ENCODE results near the gene SH3PXD2A. TPM values are rescaled to one million over a fixed set of nuclear protein-coding genes. Genes with fewer than 3 reads are reported as not detected.
A peak's percentile ranks its signal among the peaks of the same experiment; 100 is the strongest.

The SH3PXD2A gene
- total RNA-seq, 1 experiment from 2014 or later, result 13.2 TPM

DNA sequence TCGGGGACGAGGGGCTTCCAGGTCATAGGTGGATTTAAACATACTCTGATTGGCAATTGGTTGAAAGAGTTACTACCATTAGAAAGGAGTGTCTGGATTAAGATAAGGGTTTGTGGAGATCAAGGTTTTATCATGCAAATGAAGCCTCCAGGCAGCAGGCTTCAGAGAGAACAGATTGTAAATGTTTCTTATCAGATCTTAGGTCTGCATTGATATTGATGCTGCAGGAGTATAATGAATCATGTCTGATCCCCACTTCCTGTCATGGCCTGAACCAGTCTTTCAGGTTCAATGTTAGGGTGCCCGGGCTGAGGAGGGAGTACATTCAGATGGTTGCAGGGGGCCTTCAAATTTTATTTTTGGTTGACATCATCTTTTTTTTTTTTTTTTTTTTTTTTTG is 51.4 kb downstream of the SH3PXD2A start:
- intact Hi-C loops (cut with micrococcal nuclease), result no loop called here
- no TSS peak for BruUV-seq (replicated peaks)
- peaks cover 6% of the 10 kb centered on the region for H3K36me3 Mint-ChIP-seq (ENCODE audit: insufficient read depth, unreplicated experiment)
- CTCF ChIA-PET, result interaction anchor here (0.9 to 1.2 kb wide), 3 partner anchors 14 to 118 kb away, joined by 3 to 5 read pairs (median 3); no protein-coding TSS in a partner anchor
- H3K4me3 Mint-ChIP-seq (ENCODE audit: unreplicated experiment), result no peak overlapping the region
- no peak for DNase-seq (ENCODE audit: unreplicated experiment)
- POLR2A ChIA-PET, result no interaction called here
- H3K4me1 Mint-ChIP-seq (ENCODE audit: insufficient read depth, unreplicated experiment), result peaks cover 8% of the 10 kb centered on the region
- no peaks in the 10 kb centered on the region for H3K27me3 Mint-ChIP-seq (ENCODE audit: insufficient read depth, unreplicated experiment)
- TF ChIP-seq, protein P1, sequence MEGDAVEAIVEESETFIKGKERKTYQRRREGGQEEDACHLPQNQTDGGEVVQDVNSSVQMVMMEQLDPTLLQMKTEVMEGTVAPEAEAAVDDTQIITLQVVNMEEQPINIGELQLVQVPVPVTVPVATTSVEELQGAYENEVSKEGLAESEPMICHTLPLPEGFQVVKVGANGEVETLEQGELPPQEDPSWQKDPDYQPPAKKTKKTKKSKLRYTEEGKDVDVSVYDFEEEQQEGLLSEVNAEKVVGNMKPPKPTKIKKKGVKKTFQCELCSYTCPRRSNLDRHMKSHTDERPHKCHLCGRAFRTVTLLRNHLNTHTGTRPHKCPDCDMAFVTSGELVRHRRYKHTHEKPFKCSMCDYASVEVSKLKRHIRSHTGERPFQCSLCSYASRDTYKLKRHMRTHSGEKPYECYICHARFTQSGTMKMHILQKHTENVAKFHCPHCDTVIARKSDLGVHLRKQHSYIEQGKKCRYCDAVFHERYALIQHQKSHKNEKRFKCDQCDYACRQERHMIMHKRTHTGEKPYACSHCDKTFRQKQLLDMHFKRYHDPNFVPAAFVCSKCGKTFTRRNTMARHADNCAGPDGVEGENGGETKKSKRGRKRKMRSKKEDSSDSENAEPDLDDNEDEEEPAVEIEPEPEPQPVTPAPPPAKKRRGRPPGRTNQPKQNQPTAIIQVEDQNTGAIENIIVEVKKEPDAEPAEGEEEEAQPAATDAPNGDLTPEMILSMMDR (IDR thresholded peaks at IDR 0.05; ENCODE audit: unreplicated experiment), result no peak
- no peaks in the 10 kb centered on the region for H3K9me3 Mint-ChIP-seq (ENCODE audit: unreplicated experiment)
- H3K27ac Mint-ChIP-seq (ENCODE audit: low read depth, unreplicated experiment), result no peak overlapping the region

DNA sequence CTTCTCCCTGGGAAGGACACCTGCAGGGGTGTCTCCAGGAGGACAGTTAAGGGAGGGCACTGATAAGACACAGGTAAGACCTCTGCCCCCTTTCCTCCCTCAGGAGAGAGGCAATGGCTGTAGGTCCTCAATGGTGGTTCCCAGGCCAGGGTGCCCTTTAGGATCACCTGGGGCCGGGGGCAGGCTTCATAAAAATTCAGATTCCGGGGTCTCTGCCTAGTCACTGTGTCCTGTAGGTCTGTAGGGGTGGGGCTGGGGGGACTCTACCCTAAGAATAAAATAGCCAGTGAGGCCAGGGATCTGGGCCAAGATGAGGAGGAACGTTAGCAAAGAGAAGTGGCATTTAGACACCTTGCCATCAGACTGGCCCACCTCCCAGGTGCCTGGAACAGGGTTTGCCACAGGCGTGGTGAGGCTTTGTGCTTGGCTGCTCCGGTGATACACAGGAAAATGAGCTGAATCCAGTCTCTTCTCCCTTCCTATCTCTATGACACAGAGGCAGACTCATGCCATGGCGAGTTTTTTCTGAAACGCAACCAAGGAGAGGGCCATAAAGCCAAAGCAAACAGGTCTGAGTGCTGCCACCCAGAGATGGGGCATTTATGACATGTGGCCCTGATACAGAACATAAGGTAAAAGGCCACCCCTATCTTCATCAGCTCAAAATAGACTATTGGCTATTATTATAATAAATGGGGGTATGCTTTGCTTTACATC is 52.6 kb downstream of the SH3PXD2A start:
- H3K27ac Mint-ChIP-seq (ENCODE audit: low read depth, unreplicated experiment), result no peak overlapping the region
- intact Hi-C loops (cut with micrococcal nuclease), result no loop called here
- no TSS peak for BruUV-seq (replicated peaks)
- H3K36me3 Mint-ChIP-seq (ENCODE audit: insufficient read depth, unreplicated experiment), result peaks cover 9% of the 10 kb centered on the region
- no peak for DNase-seq (ENCODE audit: unreplicated experiment)
- CTCF ChIA-PET, result interaction anchor here (0.9 to 1.0 kb wide), 2 partner anchors 13 to 22 kb away, joined by 3 to 5 read pairs; no protein-coding TSS in a partner anchor
- peaks cover 8% of the 10 kb centered on the region for H3K4me1 Mint-ChIP-seq (ENCODE audit: insufficient read depth, unreplicated experiment)
- no peak overlapping the region for H3K4me3 Mint-ChIP-seq (ENCODE audit: unreplicated experiment)
- no peaks in the 10 kb centered on the region for H3K9me3 Mint-ChIP-seq (ENCODE audit: unreplicated experiment)
- TF ChIP-seq, protein P1 (IDR thresholded peaks at IDR 0.05; ENCODE audit: unreplicated experiment), result no peak
- POLR2A ChIA-PET, result interaction anchor here (1.7 kb wide), 1 partner anchor 25 kb away, joined by 3 read pairs; no protein-coding TSS in a partner anchor
- no peaks in the 10 kb centered on the region for H3K27me3 Mint-ChIP-seq (ENCODE audit: insufficient read depth, unreplicated experiment)

DNA sequence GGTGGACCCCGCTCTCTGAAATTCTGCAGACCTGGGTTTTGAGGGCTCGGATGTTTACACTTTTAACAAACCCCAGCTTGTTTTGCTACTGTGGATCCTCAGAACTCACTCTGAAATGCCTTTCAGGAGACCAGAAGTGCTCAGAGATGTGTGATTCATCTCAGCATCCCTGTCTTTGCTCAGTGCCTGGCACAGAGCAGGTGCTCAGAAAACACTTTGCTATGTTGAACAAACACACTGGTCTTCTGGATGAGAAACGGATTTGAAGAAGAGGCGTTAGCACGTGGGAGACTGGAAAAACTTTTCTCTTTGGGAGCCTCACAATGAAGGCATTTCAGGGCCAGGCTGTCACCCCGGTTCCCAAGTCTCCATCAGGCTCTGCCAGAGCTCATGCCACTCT is 53.3 kb downstream of the SH3PXD2A start:
- TF ChIP-seq, protein P1 (IDR thresholded peaks at IDR 0.05; ENCODE audit: unreplicated experiment), result no peak
- H3K4me1 Mint-ChIP-seq (ENCODE audit: insufficient read depth, unreplicated experiment), result peaks cover 8% of the 10 kb centered on the region
- no peak for DNase-seq (ENCODE audit: unreplicated experiment)
- ChIA-PET CTCF (no interaction called here), POLR2A (interaction anchor here (0.7 to 1.7 kb wide), 2 partner anchors 26 to 91 kb away, joined by 3 read pairs; no protein-coding TSS in a partner anchor)
- H3K9me3 Mint-ChIP-seq (ENCODE audit: unreplicated experiment), result no peaks in the 10 kb centered on the region
- no peaks in the 10 kb centered on the region for H3K27me3 Mint-ChIP-seq (ENCODE audit: insufficient read depth, unreplicated experiment)
- no TSS peak for BruUV-seq (replicated peaks)
- H3K36me3 Mint-ChIP-seq (ENCODE audit: insufficient read depth, unreplicated experiment), result peaks cover 10% of the 10 kb centered on the region
- no peak overlapping the region for H3K27ac Mint-ChIP-seq (ENCODE audit: low read depth, unreplicated experiment)
- no peak overlapping the region for H3K4me3 Mint-ChIP-seq (ENCODE audit: unreplicated experiment)
- intact Hi-C loops (cut with micrococcal nuclease), result no loop called here

DNA sequence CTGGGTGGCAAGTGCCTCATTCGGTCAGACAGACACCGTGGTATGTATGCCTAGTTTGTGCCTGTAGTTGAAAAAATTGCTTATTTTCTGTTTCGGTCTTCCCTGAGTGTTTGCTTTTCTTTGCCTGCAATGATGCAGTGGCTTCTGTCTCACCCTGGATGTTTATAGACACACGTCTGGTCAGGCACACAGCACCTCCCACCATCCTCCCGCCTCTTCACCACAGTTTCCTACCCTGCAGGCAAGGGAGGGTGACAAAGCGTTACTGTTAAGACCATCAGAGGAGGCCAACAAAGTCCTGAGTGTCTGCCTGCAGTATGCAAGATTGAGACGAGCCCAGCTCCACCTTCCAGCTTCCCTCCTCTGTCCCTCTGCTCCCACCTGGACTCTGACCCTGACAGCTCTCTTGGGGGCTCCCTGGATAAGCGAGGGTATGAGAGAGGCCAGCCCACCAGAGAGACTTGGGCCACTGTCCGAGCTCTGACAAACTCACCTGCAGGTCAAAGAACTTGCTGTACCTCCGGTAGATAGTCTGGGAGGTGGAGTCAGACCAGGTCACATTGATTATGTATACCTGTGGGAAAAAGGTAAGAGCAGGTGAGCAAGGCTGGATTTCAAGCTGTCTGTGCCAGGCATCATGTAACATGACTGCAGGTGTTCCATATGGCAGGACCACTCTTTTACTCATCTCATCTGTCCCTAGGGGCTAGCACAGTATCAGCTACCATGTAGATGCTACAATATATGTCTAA is 54.4 kb downstream of the SH3PXD2A start:
- peaks cover 21% of the 10 kb centered on the region for H3K36me3 Mint-ChIP-seq (ENCODE audit: insufficient read depth, unreplicated experiment)
- no TSS peak for BruUV-seq (replicated peaks)
- peak; percentile 46 for DNase-seq (ENCODE audit: unreplicated experiment)
- H3K4me1 Mint-ChIP-seq (ENCODE audit: insufficient read depth, unreplicated experiment), result peaks cover 8% of the 10 kb centered on the region
- no peaks in the 10 kb centered on the region for H3K27me3 Mint-ChIP-seq (ENCODE audit: insufficient read depth, unreplicated experiment)
- no peak overlapping the region for H3K27ac Mint-ChIP-seq (ENCODE audit: low read depth, unreplicated experiment)
- H3K9me3 Mint-ChIP-seq (ENCODE audit: unreplicated experiment), result no peaks in the 10 kb centered on the region
- ChIA-PET CTCF (interaction anchor here (0.7 to 1.4 kb wide), 2 partner anchors 27 to 54 kb away, joined by 3 to 4 read pairs; no protein-coding TSS in a partner anchor), POLR2A (interaction anchor here (1.4 kb wide), 1 partner anchor 11 kb away, joined by 3 read pairs; no protein-coding TSS in a partner anchor)
- no peak overlapping the region for H3K4me3 Mint-ChIP-seq (ENCODE audit: unreplicated experiment)
- intact Hi-C loops (cut with micrococcal nuclease), result no loop called here
- TF ChIP-seq, protein P1 (IDR thresholded peaks at IDR 0.05; ENCODE audit: unreplicated experiment), result no peak

Data from MCF 10A (cell line).